LHCN-M2 (cell line): ENCODE results near the gene TAS1R2. TPM values are rescaled to one million over a fixed set of nuclear protein-coding genes. Genes with fewer than 3 reads are reported as not detected.

Experiments used
- DNase-seq: peaks from one replicate; pipeline ENCODE4 v3.0.0-alpha.2; 2012; ENCODE audit warnings: low read depth
- total RNA-seq: library from RNA; depleted of rRNA; stranded (reverse); fragments of >200 nt; gene quantifications from 2 replicates; pipeline ENCODE4 v1.2.3, GENCODE V29; 2014

The TAS1R2 gene
- total RNA-seq, 1 experiment from 2014 or later, result not detected

- no peak for DNase-seq
Measured at GRCh38 chr1:18823438-18823837, 36.0 kb downstream of the TAS1R2 start.

DNA sequence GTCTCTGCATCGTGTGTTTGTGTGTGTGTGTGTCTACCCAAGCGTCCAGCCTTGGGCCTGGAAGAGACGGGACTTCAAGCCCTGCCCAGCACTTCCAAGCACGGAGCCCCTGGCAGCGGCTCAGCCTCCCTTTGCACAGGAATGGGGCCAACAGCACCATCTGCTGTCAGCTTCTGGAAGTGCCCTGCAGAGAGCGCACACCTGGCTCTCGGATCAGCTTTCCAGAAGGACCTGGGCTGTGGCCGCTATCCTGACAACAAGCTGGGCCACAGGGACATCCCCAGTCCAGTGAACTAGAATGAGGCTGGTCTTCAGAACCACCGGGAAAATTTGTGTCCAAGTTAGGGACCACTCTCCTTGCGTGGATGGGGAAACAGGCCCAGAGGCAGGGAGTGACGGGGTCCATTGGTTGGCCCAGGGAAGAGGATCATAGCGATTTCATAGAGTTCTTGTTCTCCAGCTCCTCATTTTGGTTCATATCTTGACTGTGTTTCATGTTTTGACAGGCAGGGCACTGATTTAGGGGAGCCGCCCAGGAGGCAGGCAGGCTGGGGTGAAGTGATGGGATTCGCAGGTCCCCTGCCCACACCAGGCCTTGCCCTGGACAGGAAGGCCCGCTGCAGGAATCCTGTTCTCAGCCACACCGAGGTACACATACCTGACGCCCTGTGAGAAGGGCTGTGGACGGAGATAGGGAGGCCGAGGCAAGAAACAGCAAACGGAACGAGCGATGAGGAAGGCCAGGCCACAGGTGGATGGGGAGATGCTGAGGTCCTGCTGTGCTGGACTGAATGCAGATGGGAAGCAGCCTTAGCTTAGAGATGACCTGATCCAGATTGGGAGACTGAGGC, 38.4 kb downstream of the TAS1R2 start:
- DNase-seq, result peak; percentile 41

GRCh38 chr1:18819986-18820790, 39.3 kb downstream of the TAS1R2 start:
- no peak for DNase-seq

GRCh38 chr1:18819203-18819602, 40.3 kb downstream of the TAS1R2 start:
- no peak for DNase-seq

- no peak for DNase-seq
Measured at GRCh38 chr1:18817795-18818435, 41.5 kb downstream of the TAS1R2 start.

GRCh38 chr1:18817316-18817715, 42.1 kb downstream of the TAS1R2 start:
- no peak for DNase-seq

DNA sequence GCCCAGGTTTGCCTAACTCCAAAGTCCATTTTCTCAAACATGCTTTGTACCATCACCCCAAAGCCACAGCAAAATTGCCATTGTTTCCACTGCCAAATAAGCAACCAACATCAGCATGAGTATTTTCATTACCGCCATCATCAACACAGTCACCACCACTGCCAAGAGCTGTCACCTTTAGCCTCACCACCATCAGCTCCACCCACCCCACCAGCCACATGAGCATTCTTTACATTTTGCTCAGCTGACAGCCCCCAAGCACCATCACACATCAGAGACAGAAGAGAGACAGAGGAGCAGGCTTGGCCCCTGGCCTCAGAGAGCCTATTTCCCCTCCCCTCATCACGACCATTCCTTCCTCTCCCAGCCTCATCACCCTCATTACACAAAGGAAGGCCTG, 42.7 kb downstream of the TAS1R2 start:
- DNase-seq, result peak; percentile 5

- no peak for DNase-seq
Measured at GRCh38 chr1:18814874-18815531, 44.5 kb downstream of the TAS1R2 start.

- peak; percentile 43 for DNase-seq
Measured at GRCh38 chr1:18814425-18814824, 45.0 kb downstream of the TAS1R2 start.

DNA sequence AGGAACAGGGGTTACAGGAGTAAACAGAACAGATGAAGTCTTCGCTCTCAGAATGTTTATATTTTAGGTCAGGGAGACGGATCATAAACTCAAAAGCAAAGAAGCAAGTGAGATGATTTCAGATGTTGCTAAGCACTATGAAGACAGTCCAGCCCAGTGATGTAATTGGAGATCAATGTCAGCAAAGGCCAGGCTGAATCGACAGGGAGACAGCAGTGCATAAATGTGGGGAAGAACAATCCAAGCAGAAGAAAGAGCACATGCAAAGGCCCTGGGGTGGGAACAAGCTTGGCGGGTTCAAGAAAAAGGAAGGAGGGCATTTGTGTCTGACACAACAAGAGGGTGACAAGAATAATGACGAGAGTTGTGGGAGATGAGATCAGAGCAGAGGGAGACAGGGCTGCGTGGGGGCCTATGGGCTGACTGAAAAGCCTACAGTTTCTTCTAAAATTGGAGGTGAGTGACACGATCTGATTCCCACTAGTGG, 47.0 kb downstream of the TAS1R2 start:
- DNase-seq, result no peak

GRCh38 chr1:18811733-18812452, 47.6 kb downstream of the TAS1R2 start:
- no peak for DNase-seq

DNA sequence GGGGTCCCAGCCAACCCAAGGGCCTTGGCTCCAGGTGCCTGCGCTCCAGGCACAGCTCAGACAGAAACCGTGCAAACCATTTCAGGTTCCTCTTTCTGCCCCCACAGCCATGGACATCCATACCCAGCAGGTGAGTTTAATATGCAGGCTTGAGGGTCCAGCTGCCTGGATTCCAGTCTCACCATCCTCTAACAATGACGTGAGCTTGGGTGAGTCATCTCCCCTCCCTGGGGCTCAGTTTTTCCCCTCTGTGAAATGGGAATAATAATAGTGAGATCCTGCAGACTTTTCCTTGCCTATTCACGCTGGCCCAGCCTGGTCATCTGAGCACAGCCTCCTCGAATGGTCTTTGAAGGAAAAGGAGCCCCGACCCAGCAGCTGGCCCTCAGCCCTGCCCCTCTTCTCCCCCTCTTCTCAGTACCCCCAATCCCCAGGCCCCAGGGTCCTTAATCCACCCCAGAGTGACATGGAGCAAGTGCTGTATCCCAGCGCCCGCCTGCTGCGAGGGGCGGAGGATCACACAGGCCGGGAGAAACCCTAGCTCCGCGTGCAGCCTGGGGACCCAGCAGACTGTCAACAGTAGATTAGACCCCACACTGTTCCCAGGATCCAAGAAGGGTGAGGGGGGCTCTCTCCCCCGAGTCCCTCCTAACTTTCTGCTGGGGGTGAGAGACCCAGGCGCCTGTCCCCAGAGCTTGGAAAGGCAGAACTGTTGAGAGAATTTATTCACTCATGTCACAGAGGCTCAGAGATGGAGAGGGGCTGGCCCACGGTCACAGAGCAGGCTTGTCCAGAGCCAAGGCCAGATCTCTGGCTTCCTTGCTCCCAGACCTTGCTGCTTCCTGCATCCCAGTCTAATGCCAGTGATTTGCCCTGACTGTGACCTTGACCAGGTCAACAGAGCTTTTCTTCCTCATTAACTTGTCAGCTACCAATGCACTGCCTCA, 49.2 kb downstream of the TAS1R2 start:
- DNase-seq, result no peak

- no peak for DNase-seq
Measured at GRCh38 chr1:18808550-18808949, 50.9 kb downstream of the TAS1R2 start.

GRCh38 chr1:18807334-18808063, 52.0 kb downstream of the TAS1R2 start:
- no peak for DNase-seq

- no peak for DNase-seq
Measured at GRCh38 chr1:18805925-18806849, 53.3 kb downstream of the TAS1R2 start.

- peak; percentile 16 for DNase-seq
Measured at GRCh38 chr1:18805150-18805879, 54.1 kb downstream of the TAS1R2 start.

GRCh38 chr1:18803851-18804250, 55.6 kb downstream of the TAS1R2 start:
- DNase-seq, result no peak
